Body of pancreas (tissue), 4 donors: Measurements from ENCODE around the gene NAA25.

Source experiments
- POLR2A ChIP-seq, 3 donors: fragments of 450-650 bp; IDR thresholded peaks; one replicate each; pipeline ENCODE4 v1.6.1; 2016; ENCODE audit warnings: antibody characterized with exemption in 3 of 3, mild to moderate bottlenecking in 2 of 3
- TF ChIP-seq, protein P1 (sequence below), 7 experiments: fragments of 450-650 bp in 4 of 7; fragments of 200-600 bp in 3 of 7; sonication (generic) in 3 of 7; IDR thresholded peaks; one replicate each; pipeline ENCODE4 v1.5.1; 2016 to 2019; ENCODE audit warnings: antibody characterized with exemption in 7 of 7

DNA sequence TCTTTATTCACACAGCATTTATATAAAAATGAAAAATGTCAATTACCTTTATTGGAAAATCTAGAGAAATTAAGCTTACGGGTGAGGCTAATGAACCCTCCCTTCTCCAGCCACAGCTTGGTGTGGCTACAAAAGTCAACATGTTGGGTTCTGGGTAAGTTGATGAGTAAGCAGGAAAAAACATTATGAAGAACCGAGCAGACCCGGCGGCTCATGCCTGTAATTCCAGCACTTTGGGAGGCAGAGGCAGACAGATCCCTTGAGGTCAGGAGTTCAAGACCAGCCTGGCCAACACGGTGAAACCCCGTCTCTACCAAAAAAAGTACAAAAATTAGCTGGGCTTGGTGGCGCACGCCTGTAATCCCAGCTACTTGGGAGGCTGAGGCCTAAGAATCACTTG is 10.9 kb downstream of the NAA25 start:
- TF ChIP-seq, protein P1, sequence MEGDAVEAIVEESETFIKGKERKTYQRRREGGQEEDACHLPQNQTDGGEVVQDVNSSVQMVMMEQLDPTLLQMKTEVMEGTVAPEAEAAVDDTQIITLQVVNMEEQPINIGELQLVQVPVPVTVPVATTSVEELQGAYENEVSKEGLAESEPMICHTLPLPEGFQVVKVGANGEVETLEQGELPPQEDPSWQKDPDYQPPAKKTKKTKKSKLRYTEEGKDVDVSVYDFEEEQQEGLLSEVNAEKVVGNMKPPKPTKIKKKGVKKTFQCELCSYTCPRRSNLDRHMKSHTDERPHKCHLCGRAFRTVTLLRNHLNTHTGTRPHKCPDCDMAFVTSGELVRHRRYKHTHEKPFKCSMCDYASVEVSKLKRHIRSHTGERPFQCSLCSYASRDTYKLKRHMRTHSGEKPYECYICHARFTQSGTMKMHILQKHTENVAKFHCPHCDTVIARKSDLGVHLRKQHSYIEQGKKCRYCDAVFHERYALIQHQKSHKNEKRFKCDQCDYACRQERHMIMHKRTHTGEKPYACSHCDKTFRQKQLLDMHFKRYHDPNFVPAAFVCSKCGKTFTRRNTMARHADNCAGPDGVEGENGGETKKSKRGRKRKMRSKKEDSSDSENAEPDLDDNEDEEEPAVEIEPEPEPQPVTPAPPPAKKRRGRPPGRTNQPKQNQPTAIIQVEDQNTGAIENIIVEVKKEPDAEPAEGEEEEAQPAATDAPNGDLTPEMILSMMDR (IDR thresholded peaks at IDR 0.05), result no peak
- no peak for TF ChIP-seq POLR2A (IDR thresholded peaks at IDR 0.05)
